Measurements from ENCODE around the gene ZNF263. TPM values are rescaled to one million over a fixed set of nuclear protein-coding genes. Genes with fewer than 3 reads are reported as not detected.

ZNF263 gene
- total RNA-seq, 1 experiment from 2014 or later, result 52.2 TPM

DNA sequence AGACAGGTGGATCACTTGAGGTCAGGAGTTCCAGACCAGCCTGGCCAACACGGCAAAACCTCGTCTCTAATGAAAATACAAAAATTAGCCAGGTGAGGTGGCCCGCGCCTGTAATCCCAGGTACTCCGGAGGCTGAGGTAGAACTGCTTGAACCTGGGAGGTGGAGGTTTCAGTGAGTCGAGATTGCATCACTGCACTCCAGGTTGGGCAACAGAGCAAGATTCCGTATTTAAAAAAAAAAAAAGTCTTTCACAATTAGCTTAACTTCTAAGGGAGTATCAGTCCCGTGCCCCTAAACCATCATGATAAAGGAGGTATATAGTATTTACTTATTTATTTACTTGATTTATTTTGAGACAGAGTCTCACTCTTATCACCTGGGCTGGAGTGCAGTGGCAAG is 23.5 kb upstream of the ZNF263 start:
- ChIA-PET POLR2A (ENCODE audit: unreplicated experiment) (no interaction called here), CTCF (no interaction called here)
- Histone ChIP-seq H3K4me3 (ENCODE audit: low read length) (no peak overlapping the region), H3K9me2 (replicated peaks; ENCODE audit: low read length) (no peaks in the 10 kb centered on the region), H3K9ac (ENCODE audit: low read length) (no peak overlapping the region), H3K27me3 (ENCODE audit: low read length) (no peaks in the 10 kb centered on the region), H3K79me2 (ENCODE audit: low read length) (no peaks in the 10 kb centered on the region), H3K36me3 (ENCODE audit: low read depth, low read length) (no peaks in the 10 kb centered on the region), H3F3A (ENCODE audit: low read length, unreplicated experiment) (no peaks in the 10 kb centered on the region), H3K4me1 (ENCODE audit: insufficient read depth, low read length) (peaks cover 3% of the 10 kb centered on the region; the same call in 1 of the 2 replicates), H3K4me2 (ENCODE audit: low read length) (no peak overlapping the region), H3K27ac (ENCODE audit: low read length) (no peak overlapping the region), H3K9me3 (ENCODE audit: low read length) (no peaks in the 10 kb centered on the region), H2AFZ (ENCODE audit: low read length) (no peak overlapping the region), H4K20me1 (ENCODE audit: low read length) (no peaks in the 10 kb centered on the region)
- TF ChIP-seq, protein P1, sequence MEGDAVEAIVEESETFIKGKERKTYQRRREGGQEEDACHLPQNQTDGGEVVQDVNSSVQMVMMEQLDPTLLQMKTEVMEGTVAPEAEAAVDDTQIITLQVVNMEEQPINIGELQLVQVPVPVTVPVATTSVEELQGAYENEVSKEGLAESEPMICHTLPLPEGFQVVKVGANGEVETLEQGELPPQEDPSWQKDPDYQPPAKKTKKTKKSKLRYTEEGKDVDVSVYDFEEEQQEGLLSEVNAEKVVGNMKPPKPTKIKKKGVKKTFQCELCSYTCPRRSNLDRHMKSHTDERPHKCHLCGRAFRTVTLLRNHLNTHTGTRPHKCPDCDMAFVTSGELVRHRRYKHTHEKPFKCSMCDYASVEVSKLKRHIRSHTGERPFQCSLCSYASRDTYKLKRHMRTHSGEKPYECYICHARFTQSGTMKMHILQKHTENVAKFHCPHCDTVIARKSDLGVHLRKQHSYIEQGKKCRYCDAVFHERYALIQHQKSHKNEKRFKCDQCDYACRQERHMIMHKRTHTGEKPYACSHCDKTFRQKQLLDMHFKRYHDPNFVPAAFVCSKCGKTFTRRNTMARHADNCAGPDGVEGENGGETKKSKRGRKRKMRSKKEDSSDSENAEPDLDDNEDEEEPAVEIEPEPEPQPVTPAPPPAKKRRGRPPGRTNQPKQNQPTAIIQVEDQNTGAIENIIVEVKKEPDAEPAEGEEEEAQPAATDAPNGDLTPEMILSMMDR (conservative IDR thresholded peaks at IDR 0.05; ENCODE audit: low read depth, low read length), result no peak
- no peak for TF ChIP-seq EZH2 (IDR thresholded peaks at IDR 0.05; ENCODE audit: low read length, unreplicated experiment)
- TF ChIP-seq EZH2phosphoT487 (IDR thresholded peaks at IDR 0.05; ENCODE audit: borderline replicate concordance, low read length), result no peak
- intact Hi-C loops (cut with micrococcal nuclease), result loop anchor here (5.0 kb wide), 1 partner anchor 242 kb away; the partner anchor contains the start of gene CLUAP1
- ATAC-seq (no peak), DNase-seq (no peak)
- BruUV-seq (replicated peaks), result no TSS peak

DNA sequence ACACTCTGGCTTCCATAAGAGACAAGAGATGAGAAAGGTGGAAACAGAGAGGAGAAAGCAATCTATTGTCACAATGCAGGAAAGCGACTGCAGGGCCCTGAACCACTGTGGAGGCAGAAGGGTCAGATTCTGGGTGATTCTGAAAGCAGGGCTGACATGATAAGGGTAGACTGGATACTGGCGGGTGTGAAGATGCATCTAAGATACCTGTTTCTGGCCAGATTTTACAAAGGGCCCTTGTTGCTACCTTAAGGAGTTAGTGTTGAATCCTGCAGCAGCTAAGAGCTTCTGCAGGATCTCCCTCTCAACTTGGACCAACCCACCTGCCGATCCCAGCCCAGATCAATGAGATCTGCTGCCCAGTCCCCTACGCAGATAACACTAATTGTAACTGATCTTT is 20.8 kb upstream of the ZNF263 start:
- H3K4me2 ChIP-seq (ENCODE audit: low read length), result peak overlapping the region; percentile 81; the same call in 1 of the 2 replicates
- POLR2A ChIA-PET (ENCODE audit: unreplicated experiment), result no interaction called here
- no peaks in the 10 kb centered on the region for H3F3A ChIP-seq (ENCODE audit: low read length, unreplicated experiment)
- H3K79me2 ChIP-seq (ENCODE audit: low read length), result no peaks in the 10 kb centered on the region
- H2AFZ ChIP-seq (ENCODE audit: low read length), result no peak overlapping the region
- H3K4me1 ChIP-seq (ENCODE audit: insufficient read depth, low read length), result peaks cover 6% of the 10 kb centered on the region; the same call in 1 of the 2 replicates
- no peaks in the 10 kb centered on the region for H3K27me3 ChIP-seq (ENCODE audit: low read length)
- H3K27ac ChIP-seq (ENCODE audit: low read length), result no peak overlapping the region
- H3K9me2 ChIP-seq (replicated peaks; ENCODE audit: low read length), result no peaks in the 10 kb centered on the region
- intact Hi-C loops (cut with micrococcal nuclease), result loop anchor here (5.0 kb wide), 1 partner anchor 240 kb away; the partner anchor contains the start of gene CLUAP1
- DNase-seq (no peak), ATAC-seq (no peak)
- TF ChIP-seq EZH2phosphoT487 (IDR thresholded peaks at IDR 0.05; ENCODE audit: borderline replicate concordance, low read length) (no peak), EZH2 (IDR thresholded peaks at IDR 0.05; ENCODE audit: low read length, unreplicated experiment) (no peak)
- TF ChIP-seq, protein P1 (conservative IDR thresholded peaks at IDR 0.05; ENCODE audit: low read depth, low read length), result no peak
- H3K36me3 ChIP-seq (ENCODE audit: low read depth, low read length), result no peaks in the 10 kb centered on the region
- no peak overlapping the region for H3K9ac ChIP-seq (ENCODE audit: low read length)
- no peaks in the 10 kb centered on the region for H4K20me1 ChIP-seq (ENCODE audit: low read length)
- BruUV-seq (replicated peaks), result no TSS peak
- no peaks in the 10 kb centered on the region for H3K9me3 ChIP-seq (ENCODE audit: low read length)
- no peak overlapping the region for H3K4me3 ChIP-seq (ENCODE audit: low read length)
- CTCF ChIA-PET, result no interaction called here

All from PC-3 (cell line).